Ureter (tissue), 1 donor: ENCODE data around the gene MAP4K3. TPM values are rescaled to one million over a fixed set of nuclear protein-coding genes. Genes with fewer than 3 reads are reported as not detected.
"Not testable (repeated sequence)": the region's sequence is repeated elsewhere in the genome, so short reads cannot be mapped to it uniquely, and the experiment has no call there.

Source experiments
- DNase-seq: peaks from one replicate; pipeline ENCODE4 v3.0.0-alpha.2; 2020; ENCODE audit warnings: low spot score
- total RNA-seq: library from RNA; stranded (reverse); gene quantifications from one replicate; pipeline ENCODE4 v1.2.4, GENCODE V29; 2023
- donor health status: DM: yes; HTN: yes; CAD: no.

The MAP4K3 gene
- total RNA-seq, 1 donor from 2014 or later: 73.3 TPM

GRCh38 chr2:39375917-39376316, 61.2 kb downstream of the MAP4K3 start:
- no peak for DNase-seq

GRCh38 chr2:39373181-39373802, 63.8 kb downstream of the MAP4K3 start:
- DNase-seq: no peak

- DNase-seq: no peak
Measured at GRCh38 chr2:39370101-39370500, 67.0 kb downstream of the MAP4K3 start.

- no peak for DNase-seq
Measured at GRCh38 chr2:39368846-39369245, 68.2 kb downstream of the MAP4K3 start.

- DNase-seq: no peak
Measured at GRCh38 chr2:39368376-39368775, 68.7 kb downstream of the MAP4K3 start.

GRCh38 chr2:39362595-39362994, 74.5 kb downstream of the MAP4K3 start:
- no peak for DNase-seq

GRCh38 chr2:39361511-39361910, 75.6 kb downstream of the MAP4K3 start:
- DNase-seq: no peak

GRCh38 chr2:39360342-39360741, 76.7 kb downstream of the MAP4K3 start:
- not testable (repeated sequence) for DNase-seq

GRCh38 chr2:39359453-39360038, 77.5 kb downstream of the MAP4K3 start:
- no peak for DNase-seq

GRCh38 chr2:39356922-39357639, 80.0 kb downstream of the MAP4K3 start:
- no peak for DNase-seq

GRCh38 chr2:39350658-39351057, 86.4 kb downstream of the MAP4K3 start:
- no peak for DNase-seq

GRCh38 chr2:39338502-39338901, 98.6 kb downstream of the MAP4K3 start:
- DNase-seq: no peak

- DNase-seq: no peak
Measured at GRCh38 chr2:39335930-39336329, 101.2 kb downstream of the MAP4K3 start.

GRCh38 chr2:39334978-39335377, 102.1 kb downstream of the MAP4K3 start:
- DNase-seq: no peak

- DNase-seq: no peak
Measured at GRCh38 chr2:39334529-39334928, 102.6 kb downstream of the MAP4K3 start.

- no peak for DNase-seq
Measured at GRCh38 chr2:39326644-39327043, 110.4 kb downstream of the MAP4K3 start.

GRCh38 chr2:39325966-39326365, 111.1 kb downstream of the MAP4K3 start:
- DNase-seq: no peak

GRCh38 chr2:39321056-39322035, 115.7 kb downstream of the MAP4K3 start:
- DNase-seq: not testable (repeated sequence)

- DNase-seq: no peak
Measured at GRCh38 chr2:39320162-39320561, 116.9 kb downstream of the MAP4K3 start.

- DNase-seq: no peak
Measured at GRCh38 chr2:39313575-39313974, 123.5 kb downstream of the MAP4K3 start.

- no peak for DNase-seq
Measured at GRCh38 chr2:39311469-39311868, 125.6 kb downstream of the MAP4K3 start.

GRCh38 chr2:39308778-39309177, 128.3 kb downstream of the MAP4K3 start:
- no peak for DNase-seq
